Measurements from ENCODE around the gene MYO3B. TPM values are rescaled to one million over a fixed set of nuclear protein-coding genes. Genes with fewer than 3 reads are reported as not detected.

The MYO3B gene
- total RNA-seq, 2 donors from 2014 or later, result 0.09 to 0.74 TPM

- WGBS, result 85% methylated on average over 6 of the region's 6 CpGs
- Histone ChIP-seq H3K27me3 (replicated peaks; ENCODE audit: insufficient read depth) (no peaks in the 10 kb centered on the region), H3K4me1 (replicated peaks) (no peaks in the 10 kb centered on the region), H3K4me3 (no peak overlapping the region), H3K27ac (no peak overlapping the region), H3K9me3 (no peaks in the 10 kb centered on the region), H3K36me3 (no peaks in the 10 kb centered on the region)
- intact Hi-C loops (cut with DNase I), result no loop called here
- DNase-seq (ENCODE audit: low spot score), result no peak
- no peak for TF ChIP-seq CTCF (IDR thresholded peaks at IDR 0.05)
- no peak for TF ChIP-seq POLR2A (IDR thresholded peaks at IDR 0.05)
- TF ChIP-seq POLR2AphosphoS5 (IDR thresholded peaks at IDR 0.05), result no peak
These were observed 497.8 kb downstream of the MYO3B start for GRCh38 chr2:170675701-170676100.

DNA sequence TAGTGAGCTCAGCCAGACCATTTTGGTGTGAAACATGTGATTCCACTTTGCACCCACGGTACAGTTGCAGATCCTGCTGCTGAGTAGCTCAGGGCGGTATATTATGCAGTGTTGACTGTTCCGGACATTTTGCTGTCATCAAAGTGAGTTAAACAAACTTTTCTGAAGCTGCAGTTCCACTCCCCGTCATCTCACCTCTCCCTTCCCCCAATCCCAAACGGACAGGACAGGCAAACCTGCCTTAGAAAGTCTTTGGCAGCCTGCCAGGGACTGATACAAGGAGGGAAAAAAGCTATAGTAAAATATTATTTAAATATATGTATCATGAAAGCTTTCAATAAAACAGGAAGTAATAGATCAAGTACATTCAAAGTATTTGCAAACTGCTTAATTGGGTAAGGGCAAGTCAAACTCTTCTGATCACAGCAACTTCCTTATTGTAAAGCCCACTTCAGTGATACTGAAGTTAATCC, 501.7 kb downstream of the MYO3B start:
- TF ChIP-seq POLR2A (IDR thresholded peaks at IDR 0.05) (no peak), CTCF (IDR thresholded peaks at IDR 0.05) (no peak), POLR2AphosphoS5 (IDR thresholded peaks at IDR 0.05) (peak; percentile 62)
- Histone ChIP-seq H3K4me1 (replicated peaks) (no peaks in the 10 kb centered on the region), H3K4me3 (no peak overlapping the region), H3K36me3 (no peaks in the 10 kb centered on the region), H3K27me3 (replicated peaks; ENCODE audit: insufficient read depth) (no peaks in the 10 kb centered on the region), H3K9me3 (no peaks in the 10 kb centered on the region), H3K27ac (peak overlapping the region; percentile 5 to 23)
- intact Hi-C loops (cut with DNase I), result no loop called here
- whole genome bisulfite sequencing, result 38% methylated on average over 5 of the region's 5 CpGs
- DNase-seq (ENCODE audit: low spot score), result peak; percentile 69

- H3K27ac ChIP-seq, result peak overlapping the region in 1 of 2 donors; percentile 23
- 45% methylated on average over 2 of the region's 2 CpGs for WGBS
These were observed 502.4 kb downstream of the MYO3B start for GRCh38 chr2:170680172-170680941.

GRCh38 chr2:170681311-170681710, 503.4 kb downstream of the MYO3B start:
- Histone ChIP-seq H3K9me3 (no peaks in the 10 kb centered on the region), H3K4me3 (no peak overlapping the region), H3K36me3 (no peaks in the 10 kb centered on the region), H3K27ac (no peak overlapping the region), H3K27me3 (replicated peaks; ENCODE audit: insufficient read depth) (no peaks in the 10 kb centered on the region), H3K4me1 (replicated peaks) (no peaks in the 10 kb centered on the region)
- 50% methylated on average over 1 of the region's 1 CpG for WGBS
- no peak for DNase-seq (ENCODE audit: low spot score)
- TF ChIP-seq POLR2AphosphoS5 (IDR thresholded peaks at IDR 0.05), result no peak
- no peak for TF ChIP-seq POLR2A (IDR thresholded peaks at IDR 0.05)
- TF ChIP-seq CTCF (IDR thresholded peaks at IDR 0.05), result no peak
- intact Hi-C loops (cut with DNase I), result no loop called here

More at GRCh38 chr2:170680172-170680941, 502.4 kb downstream of the MYO3B start:
- Histone ChIP-seq H3K9me3 (no peaks in the 10 kb centered on the region), H3K36me3 (no peaks in the 10 kb centered on the region), H3K4me3 (no peak overlapping the region), H3K27me3 (replicated peaks; ENCODE audit: insufficient read depth) (no peaks in the 10 kb centered on the region), H3K4me1 (replicated peaks) (no peaks in the 10 kb centered on the region)
- intact Hi-C loops (cut with DNase I), result no loop called here
- no peak for DNase-seq (ENCODE audit: low spot score)
- TF ChIP-seq CTCF (IDR thresholded peaks at IDR 0.05) (no peak), POLR2AphosphoS5 (IDR thresholded peaks at IDR 0.05) (no peak), POLR2A (IDR thresholded peaks at IDR 0.05) (no peak)

GRCh38 chr2:170685591-170685990, 507.6 kb downstream of the MYO3B start:
- Histone ChIP-seq H3K4me1 (replicated peaks) (no peaks in the 10 kb centered on the region), H3K9me3 (no peaks in the 10 kb centered on the region), H3K27ac (no peak overlapping the region), H3K4me3 (no peak overlapping the region), H3K36me3 (no peaks in the 10 kb centered on the region), H3K27me3 (replicated peaks; ENCODE audit: insufficient read depth) (no peaks in the 10 kb centered on the region)
- DNase-seq (ENCODE audit: low spot score), result no peak
- WGBS, result 52% methylated on average over 4 of the region's 4 CpGs
- intact Hi-C loops (cut with DNase I), result no loop called here
- TF ChIP-seq CTCF (IDR thresholded peaks at IDR 0.05), result no peak
- no peak for TF ChIP-seq POLR2A (IDR thresholded peaks at IDR 0.05)
- no peak for TF ChIP-seq POLR2AphosphoS5 (IDR thresholded peaks at IDR 0.05)

Measured in prostate gland (tissue), 2 donors.